Hepatocyte (in vitro differentiated cells): Measurements from ENCODE around the gene CTNNA2. TPM values are rescaled to one million over a fixed set of nuclear protein-coding genes. Genes with fewer than 3 reads are reported as not detected.

Source experiments
- DNase-seq: peaks from one replicate; pipeline ENCODE4 v3.0.0-alpha.2; 2016; ENCODE audit warnings: low spot score
- H2AFZ ChIP-seq: fragments of 200-600 bp; sonication (generic); 2 replicates; pipeline ENCODE4 v1.6.0; 2016; ENCODE audit warnings: antibody characterized with exemption, mild to moderate bottlenecking
- H3K27ac ChIP-seq: fragments of 200-600 bp; sonication (generic); 2 replicates; pipeline ENCODE4 v1.5.1; 2016; ENCODE audit warnings: mild to moderate bottlenecking
- H3K27me3 ChIP-seq: fragments of 200-600 bp; sonication (generic); 2 replicates; pipeline ENCODE4 v1.6.1; 2016
- H3K36me3 ChIP-seq: fragments of 200-600 bp; sonication (generic); replicated peaks from 2 replicates; pipeline ENCODE4 v1.5.1; 2016; ENCODE audit warnings: low read depth; ENCODE audit not compliant: insufficient read depth
- H3K4me1 ChIP-seq: fragments of 200-600 bp; sonication (generic); 2 replicates; pipeline ENCODE4 v1.5.1; 2016; ENCODE audit warnings: mild to moderate bottlenecking, moderate library complexity; ENCODE audit not compliant: insufficient read depth
- H3K4me2 ChIP-seq: fragments of 200-600 bp; sonication (generic); 2 replicates; pipeline ENCODE4 v1.6.0; 2016
- H3K4me3 ChIP-seq: fragments of 200-600 bp; sonication (generic); 2 replicates; pipeline ENCODE4 v1.5.1; 2016; ENCODE audit warnings: mild to moderate bottlenecking
- H3K79me2 ChIP-seq: fragments of 200-600 bp; sonication (generic); 2 replicates; pipeline ENCODE4 v1.6.0; 2017; ENCODE audit warnings: mild to moderate bottlenecking
- H3K9me2 ChIP-seq: fragments of 200-600 bp; sonication (generic); replicated peaks from 2 replicates; pipeline ENCODE4 v1.6.0; 2017; ENCODE audit warnings: mild to moderate bottlenecking; ENCODE audit not compliant: insufficient read depth
- H3K9me3 ChIP-seq: fragments of 200-600 bp; sonication (generic); 2 replicates; pipeline ENCODE4 v1.5.1; 2016; ENCODE audit warnings: low read depth, mild to moderate bottlenecking
- H4K20me1 ChIP-seq: fragments of 200-600 bp; sonication (generic); 2 replicates; pipeline ENCODE4 v1.6.0; 2016; ENCODE audit warnings: mild to moderate bottlenecking; ENCODE audit not compliant: insufficient read depth, poor library complexity, severe bottlenecking
- EZH2 ChIP-seq: fragments of 200-600 bp; sonication (generic); IDR thresholded peaks from 2 replicates; pipeline ENCODE4 v1.6.1; 2016; ENCODE audit warnings: antibody characterized with exemption, mild to moderate bottlenecking, borderline replicate concordance
- EZH2phosphoT487 ChIP-seq: fragments of 200-600 bp; sonication (generic); IDR thresholded peaks from one replicate; pipeline ENCODE4 v1.6.1; 2018; ENCODE audit warnings: antibody characterized with exemption, mild to moderate bottlenecking, low read depth, moderate library complexity; ENCODE audit not compliant: unreplicated experiment, severe bottlenecking
- WGBS: methylation state at CpG from one replicate; pipeline ENCODE4 v1.1.6; 2016; ENCODE audit warnings: low lambda C conversion rate; ENCODE audit errors: missing lambda C conversion rate; 5-methylcytosine and 5-hydroxymethylcytosine counted together
- polyA plus RNA-seq: library from polyadenylated mRNA; unstranded; fragments of >200 nt; fragmentation: Nextera tagmentation; extraction: Ambion mirVana; gene quantifications from 2 replicates; pipeline ENCODE4 v1.2.1, GENCODE V29; 2016
- total RNA-seq: library from RNA; depleted of rRNA; stranded (reverse); fragments of >200 nt; gene quantifications from 2 replicates; pipeline ENCODE4 v1.2.3, GENCODE V29; 2014
- TF ChIP-seq, protein P1 (sequence below): fragments of 200-600 bp; sonication (generic); IDR thresholded peaks from 2 replicates; pipeline ENCODE4 v1.5.1; 2016; ENCODE audit warnings: antibody characterized with exemption, mild to moderate bottlenecking; ENCODE audit not compliant: poor library complexity

Gene CTNNA2
- total and polyA plus RNA-seq, 2 experiments from 2014 or later, result 0.79 to 4.4 TPM

DNA sequence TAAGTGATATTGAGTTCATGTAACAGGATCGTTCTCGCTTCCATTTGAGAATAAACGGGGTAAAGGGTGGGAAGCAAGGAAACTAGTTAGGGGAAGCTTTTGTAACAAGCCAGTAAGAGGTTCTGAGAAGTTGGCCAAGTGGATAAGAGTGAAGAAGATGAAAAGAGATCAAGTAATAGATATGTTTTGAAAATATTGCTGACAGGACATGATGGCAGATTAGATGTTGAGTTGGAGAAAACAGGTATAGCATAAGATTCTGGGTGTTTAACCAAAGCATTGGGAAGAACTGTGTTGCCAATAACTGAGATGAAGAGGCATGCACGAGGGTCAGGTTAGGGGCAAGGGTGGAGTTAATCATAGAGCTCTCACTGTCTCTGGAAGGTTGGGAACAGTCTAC lies 1121.7 kb downstream of the CTNNA2 start:
- no peak overlapping the region for H3K4me3 ChIP-seq
- no peaks in the 10 kb centered on the region for H3K4me1 ChIP-seq
- no peak overlapping the region for H3K4me2 ChIP-seq
- H3K27ac ChIP-seq, result no peak overlapping the region
- H3K27me3 ChIP-seq, result no peaks in the 10 kb centered on the region
- DNase-seq, result no peak
- TF ChIP-seq EZH2 (no peak), EZH2phosphoT487 (no peak)
- TF ChIP-seq, protein P1, sequence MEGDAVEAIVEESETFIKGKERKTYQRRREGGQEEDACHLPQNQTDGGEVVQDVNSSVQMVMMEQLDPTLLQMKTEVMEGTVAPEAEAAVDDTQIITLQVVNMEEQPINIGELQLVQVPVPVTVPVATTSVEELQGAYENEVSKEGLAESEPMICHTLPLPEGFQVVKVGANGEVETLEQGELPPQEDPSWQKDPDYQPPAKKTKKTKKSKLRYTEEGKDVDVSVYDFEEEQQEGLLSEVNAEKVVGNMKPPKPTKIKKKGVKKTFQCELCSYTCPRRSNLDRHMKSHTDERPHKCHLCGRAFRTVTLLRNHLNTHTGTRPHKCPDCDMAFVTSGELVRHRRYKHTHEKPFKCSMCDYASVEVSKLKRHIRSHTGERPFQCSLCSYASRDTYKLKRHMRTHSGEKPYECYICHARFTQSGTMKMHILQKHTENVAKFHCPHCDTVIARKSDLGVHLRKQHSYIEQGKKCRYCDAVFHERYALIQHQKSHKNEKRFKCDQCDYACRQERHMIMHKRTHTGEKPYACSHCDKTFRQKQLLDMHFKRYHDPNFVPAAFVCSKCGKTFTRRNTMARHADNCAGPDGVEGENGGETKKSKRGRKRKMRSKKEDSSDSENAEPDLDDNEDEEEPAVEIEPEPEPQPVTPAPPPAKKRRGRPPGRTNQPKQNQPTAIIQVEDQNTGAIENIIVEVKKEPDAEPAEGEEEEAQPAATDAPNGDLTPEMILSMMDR, result no peak
- H2AFZ ChIP-seq, result no peak overlapping the region
- no peaks in the 10 kb centered on the region for H3K36me3 ChIP-seq
- no peaks in the 10 kb centered on the region for H4K20me1 ChIP-seq
- H3K79me2 ChIP-seq, result no peaks in the 10 kb centered on the region
- WGBS, result 71% methylated on average over 4 of the region's 4 CpGs
- H3K9me3 ChIP-seq, result no peaks in the 10 kb centered on the region
- H3K9me2 ChIP-seq, result no peaks in the 10 kb centered on the region

DNA sequence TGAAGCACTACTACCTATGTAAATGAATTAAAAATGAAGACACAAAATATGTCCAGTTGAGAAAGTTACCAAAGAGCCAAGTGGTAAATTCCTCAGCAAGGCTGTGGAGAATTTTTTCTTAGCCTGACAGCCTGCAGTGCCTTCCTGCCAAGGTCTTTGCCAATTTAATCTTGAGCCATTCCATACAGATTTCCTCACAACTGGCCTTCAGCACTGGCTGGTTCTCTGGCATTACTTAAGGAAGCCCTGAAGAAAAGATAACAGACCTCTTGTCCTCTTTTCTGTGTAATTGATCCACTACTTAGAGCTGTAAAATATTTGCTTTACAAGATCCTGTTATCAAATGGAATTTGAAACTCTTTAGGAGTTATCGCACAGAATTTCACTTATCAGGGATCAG lies 1125.9 kb downstream of the CTNNA2 start:
- Histone ChIP-seq H3K4me3 (no peak overlapping the region), H3K9me3 (no peaks in the 10 kb centered on the region), H3K9me2 (no peaks in the 10 kb centered on the region), H3K27me3 (no peaks in the 10 kb centered on the region), H3K79me2 (no peaks in the 10 kb centered on the region), H3K27ac (no peak overlapping the region), H3K4me1 (no peaks in the 10 kb centered on the region), H3K4me2 (no peak overlapping the region), H4K20me1 (no peaks in the 10 kb centered on the region), H3K36me3 (no peaks in the 10 kb centered on the region), H2AFZ (no peak overlapping the region)
- WGBS, result 16% methylated on average over 1 of the region's 1 CpG
- DNase-seq, result peak; percentile 38
- TF ChIP-seq, protein P1, result no peak
- TF ChIP-seq EZH2phosphoT487 (no peak), EZH2 (no peak)

DNA sequence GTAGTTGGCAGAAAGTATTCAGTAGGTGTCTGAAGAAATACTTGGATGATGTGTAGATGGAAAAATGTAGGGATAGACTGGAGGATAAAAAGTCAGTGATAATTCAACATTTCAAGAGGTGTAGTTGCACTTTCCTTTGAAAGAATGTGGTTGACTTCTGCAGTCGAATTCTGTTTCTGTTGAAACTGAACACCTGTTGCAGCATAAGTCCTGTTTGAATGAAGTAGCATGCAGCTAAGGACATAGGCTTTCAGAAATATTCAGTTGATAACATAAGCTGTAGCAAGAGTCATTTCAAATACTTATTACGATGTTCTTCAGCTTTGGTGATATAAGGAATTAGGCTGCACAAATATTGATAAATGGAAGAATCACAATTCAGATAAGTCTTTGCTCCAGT lies 1129.6 kb downstream of the CTNNA2 start:
- DNase-seq, result no peak
- Histone ChIP-seq H3K4me1 (no peaks in the 10 kb centered on the region), H3K27ac (no peak overlapping the region), H3K9me2 (no peaks in the 10 kb centered on the region), H3K4me2 (no peak overlapping the region), H3K27me3 (no peaks in the 10 kb centered on the region), H4K20me1 (no peaks in the 10 kb centered on the region), H3K79me2 (no peaks in the 10 kb centered on the region), H2AFZ (no peak overlapping the region), H3K4me3 (no peak overlapping the region), H3K9me3 (no peaks in the 10 kb centered on the region), H3K36me3 (no peaks in the 10 kb centered on the region)
- WGBS, result 67% methylated on average over 2 of the region's 2 CpGs
- TF ChIP-seq EZH2phosphoT487, result no peak
- TF ChIP-seq, protein P1, result no peak
- TF ChIP-seq EZH2, result no peak

DNA sequence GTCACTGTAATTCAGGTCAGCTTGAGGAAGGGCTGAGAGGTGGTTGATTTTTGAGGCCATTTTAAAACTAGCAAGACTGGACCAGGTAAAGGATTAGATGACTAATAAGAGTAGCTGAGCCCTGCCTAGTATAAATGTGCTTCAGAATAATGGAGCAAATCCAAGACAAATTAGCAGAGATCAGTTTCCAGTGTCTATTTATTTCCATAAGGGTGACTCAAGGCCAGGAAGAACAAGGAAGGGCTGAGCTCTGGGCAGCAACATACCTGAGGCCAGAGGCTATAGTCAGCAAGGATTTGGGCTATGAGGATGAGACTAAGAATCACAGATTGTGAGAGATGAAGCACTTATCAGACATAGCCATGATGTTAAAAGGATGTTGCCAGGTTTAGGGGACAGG lies 1130.7 kb downstream of the CTNNA2 start:
- H3K4me1 ChIP-seq, result no peaks in the 10 kb centered on the region
- H4K20me1 ChIP-seq, result no peaks in the 10 kb centered on the region

More for the DNA sequence above, 1130.7 kb downstream of the CTNNA2 start:
- H2AFZ ChIP-seq, result no peak overlapping the region
- DNase-seq, result no peak
- H3K27me3 ChIP-seq, result no peaks in the 10 kb centered on the region
- TF ChIP-seq EZH2, result no peak
- TF ChIP-seq, protein P1, result no peak
- no peak for TF ChIP-seq EZH2phosphoT487
- H3K36me3 ChIP-seq, result no peaks in the 10 kb centered on the region
- no peaks in the 10 kb centered on the region for H3K79me2 ChIP-seq
- no peak overlapping the region for H3K27ac ChIP-seq
- H3K4me2 ChIP-seq, result no peak overlapping the region
- H3K9me2 ChIP-seq, result no peaks in the 10 kb centered on the region
- H3K4me3 ChIP-seq, result no peak overlapping the region
- no peaks in the 10 kb centered on the region for H3K9me3 ChIP-seq
